HL-60 (cell line): ENCODE results near the gene RAG1.

Experiments used
- CTCF ChIP-seq: IDR thresholded peaks from one replicate; pipeline ENCODE4 v1.5.1; 2011; ENCODE audit warnings: low read length, control low read depth, inconsistent platforms; ENCODE audit not compliant: insufficient read depth
- GABPA ChIP-seq: IDR thresholded peaks from 2 replicates; pipeline ENCODE4 v1.6.1; 2012; ENCODE audit warnings: low read depth
- POLR2AphosphoS5 ChIP-seq: IDR thresholded peaks from 2 replicates; pipeline ENCODE4 v1.6.1; 2012; ENCODE audit warnings: low read depth

- TF ChIP-seq POLR2AphosphoS5 (no peak), CTCF (no peak), GABPA (no peak)
Measured at GRCh38 chr11:36590513-36590912, 22.7 kb downstream of the RAG1 start.
